ENCODE results near the gene KLHL22. TPM values are rescaled to one million over a fixed set of nuclear protein-coding genes. Genes with fewer than 3 reads are reported as not detected.
A peak's percentile ranks its signal among the peaks of the same experiment; 100 is the strongest.

KLHL22 gene
- total RNA-seq, 1 experiment from 2014 or later: 14.8 TPM

GRCh38 chr22:20495861-20496681 lies 476 bp upstream of the KLHL22 start:
- no peaks in the 10 kb centered on the region for H3F3A ChIP-seq (ENCODE audit: low read length, unreplicated experiment)
- H3K9ac ChIP-seq (ENCODE audit: low read length): peak overlapping the region; percentile 94
- H3K79me2 ChIP-seq (ENCODE audit: low read length): peaks cover 19% of the 10 kb centered on the region
- ATAC-seq (peak; percentile 83), DNase-seq (peak; percentile 79)
- no peaks in the 10 kb centered on the region for H4K20me1 ChIP-seq (ENCODE audit: low read length)
- H3K4me2 ChIP-seq (ENCODE audit: low read length): peak overlapping the region; percentile 98
- peak overlapping the region; percentile 74 for H3K4me3 ChIP-seq (ENCODE audit: low read length)
- ChIA-PET POLR2A (ENCODE audit: unreplicated experiment) (interaction anchor here (0.6 to 0.7 kb wide), 2 partner anchors 36 to 121 kb away, joined by 14 to 19 read pairs; no protein-coding TSS in a partner anchor), CTCF (interaction anchor here (0.6 to 1.3 kb wide), 2 partner anchors 78 kb away, joined by 4 to 5 read pairs; no protein-coding TSS in a partner anchor)
- no peak for TF ChIP-seq EZH2phosphoT487 (IDR thresholded peaks at IDR 0.05; ENCODE audit: borderline replicate concordance, low read length)
- TF ChIP-seq CTCF (conservative IDR thresholded peaks at IDR 0.05; ENCODE audit: low read depth, low read length): peak; percentile 84
- no peak for TF ChIP-seq EZH2 (IDR thresholded peaks at IDR 0.05; ENCODE audit: low read length, unreplicated experiment)
- BruUV-seq (replicated peaks): no TSS peak
- H2AFZ ChIP-seq (ENCODE audit: low read length): peak overlapping the region; percentile 62
- no peaks in the 10 kb centered on the region for H3K9me2 ChIP-seq (replicated peaks; ENCODE audit: low read length)
- no peaks in the 10 kb centered on the region for H3K9me3 ChIP-seq (ENCODE audit: low read length)
- intact Hi-C loops (cut with micrococcal nuclease): loop anchor here (5.0 to 10.0 kb wide), 2 partner anchors 36 to 81 kb away; no protein-coding TSS in a partner anchor
- H3K27me3 ChIP-seq (ENCODE audit: low read length): no peaks in the 10 kb centered on the region
- H3K4me1 ChIP-seq (ENCODE audit: insufficient read depth, low read length): peaks cover 25% of the 10 kb centered on the region
- H3K27ac ChIP-seq (ENCODE audit: low read length): peak overlapping the region; percentile 80
- no peaks in the 10 kb centered on the region for H3K36me3 ChIP-seq (ENCODE audit: low read depth, low read length)

- no peaks in the 10 kb centered on the region for H3K36me3 ChIP-seq (ENCODE audit: low read depth, low read length)
- no TSS peak for BruUV-seq (replicated peaks)
- CTCF ChIA-PET: no interaction called here
Measured at GRCh38 chr22:20491346-20491745, 4.2 kb downstream of the KLHL22 start.

More at GRCh38 chr22:20491346-20491745, 4.2 kb downstream of the KLHL22 start:
- Histone ChIP-seq H3K27me3 (ENCODE audit: low read length) (no peaks in the 10 kb centered on the region), H3K4me1 (ENCODE audit: insufficient read depth, low read length) (0 out of 2 replicates have a peak, but pooled peaks cover 5% of the 10 kb centered on the region), H3K9ac (ENCODE audit: low read length) (no peak overlapping the region), H4K20me1 (ENCODE audit: low read length) (no peaks in the 10 kb centered on the region), H3K4me3 (ENCODE audit: low read length) (no peak overlapping the region), H3F3A (ENCODE audit: low read length, unreplicated experiment) (no peaks in the 10 kb centered on the region), H3K9me2 (replicated peaks; ENCODE audit: low read length) (no peaks in the 10 kb centered on the region), H3K27ac (ENCODE audit: low read length) (no peak overlapping the region), H3K9me3 (ENCODE audit: low read length) (no peaks in the 10 kb centered on the region), H3K4me2 (ENCODE audit: low read length) (no peak overlapping the region), H3K79me2 (ENCODE audit: low read length) (peaks cover 19% of the 10 kb centered on the region), H2AFZ (ENCODE audit: low read length) (no peak overlapping the region)
- POLR2A ChIA-PET (ENCODE audit: unreplicated experiment): no interaction called here
- TF ChIP-seq CTCF (conservative IDR thresholded peaks at IDR 0.05; ENCODE audit: low read depth, low read length): no peak
- TF ChIP-seq EZH2 (IDR thresholded peaks at IDR 0.05; ENCODE audit: low read length, unreplicated experiment): no peak
- TF ChIP-seq EZH2phosphoT487 (IDR thresholded peaks at IDR 0.05; ENCODE audit: borderline replicate concordance, low read length): no peak
- ATAC-seq: no peak
- no peak for DNase-seq
- intact Hi-C loops (cut with micrococcal nuclease): loop anchor here (10.0 kb wide), 1 partner anchor 77 kb away; no protein-coding TSS in a partner anchor

All from PC-3 (cell line).